Measurements from ENCODE around the gene ENAH.

Gene ENAH

DNA sequence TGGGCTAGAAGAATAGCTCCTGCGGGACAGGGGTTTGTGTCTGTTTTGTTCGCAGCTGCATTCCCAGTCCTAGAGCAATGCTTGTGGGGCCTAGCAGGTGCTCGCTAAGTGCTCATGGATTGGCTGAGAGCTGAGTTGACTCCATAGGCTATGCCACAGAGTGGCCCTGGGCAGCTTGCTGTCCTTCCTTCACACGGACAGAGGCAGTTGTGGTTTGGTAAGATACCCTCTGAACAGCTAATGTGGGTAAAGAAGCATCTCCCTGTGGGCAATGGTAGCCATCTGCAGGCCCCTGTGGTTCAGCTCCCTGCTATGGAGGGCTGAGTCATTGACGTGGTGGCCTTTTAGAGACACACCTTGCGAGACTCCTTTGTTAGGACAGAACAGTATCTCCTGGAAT, 201.6 kb downstream of the ENAH start:
- no peak for DNase-seq

DNA sequence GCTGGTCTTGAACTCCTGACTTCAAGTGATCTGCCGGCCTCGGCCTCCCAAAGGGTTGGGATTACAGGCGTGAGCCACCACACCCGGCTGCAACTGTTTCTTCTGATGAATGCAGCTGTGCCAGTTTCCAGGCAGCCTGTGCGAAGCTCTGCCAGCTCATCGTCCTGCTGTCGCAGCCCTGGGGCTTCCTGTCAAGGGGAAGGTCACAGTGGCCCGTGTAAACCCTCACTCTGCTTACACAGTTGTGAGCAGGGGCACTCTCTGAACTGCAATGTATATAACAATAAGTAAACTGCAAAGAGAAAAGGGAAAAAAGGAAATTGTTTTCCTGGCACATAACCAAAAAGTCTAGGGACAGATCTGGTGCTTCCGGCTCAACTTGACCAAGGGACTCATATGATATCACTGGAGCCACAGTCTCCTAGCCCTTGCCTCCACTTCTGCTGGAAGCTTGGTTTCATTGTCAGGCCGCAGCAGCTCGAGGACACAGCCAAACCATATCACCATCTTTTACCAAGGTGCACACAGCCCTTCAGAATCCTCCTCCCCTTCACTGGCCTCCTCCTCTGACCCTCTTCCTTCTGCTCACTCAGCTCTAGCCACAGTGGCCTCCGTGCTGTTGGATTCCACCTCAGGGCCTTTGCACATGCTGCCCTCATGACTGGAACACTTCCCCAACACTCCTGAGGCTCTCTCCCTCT, 202.3 kb downstream of the ENAH start:
- DNase-seq = peak; percentile 76 to 91 (median 86)

DNA sequence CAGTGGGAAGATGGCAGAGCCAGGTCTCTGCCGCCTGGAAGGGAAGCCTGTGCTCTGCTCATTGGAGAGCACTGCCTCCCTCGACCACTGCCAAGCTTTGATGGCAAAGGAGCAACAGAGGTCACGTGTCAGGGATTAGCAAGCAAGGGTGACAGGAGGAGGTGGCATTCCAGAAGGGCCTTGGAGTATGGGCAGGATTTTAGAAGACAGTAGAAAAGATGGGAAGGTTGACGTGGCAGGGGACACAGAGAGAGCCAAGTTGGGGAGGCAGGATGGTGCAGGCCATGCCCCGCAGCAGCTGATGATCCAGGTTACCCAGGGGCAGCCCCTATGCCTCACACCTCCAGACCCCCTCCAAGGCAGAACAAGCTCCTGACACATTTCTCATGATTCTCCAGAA, 203.1 kb downstream of the ENAH start:
- no peak for DNase-seq

DNA sequence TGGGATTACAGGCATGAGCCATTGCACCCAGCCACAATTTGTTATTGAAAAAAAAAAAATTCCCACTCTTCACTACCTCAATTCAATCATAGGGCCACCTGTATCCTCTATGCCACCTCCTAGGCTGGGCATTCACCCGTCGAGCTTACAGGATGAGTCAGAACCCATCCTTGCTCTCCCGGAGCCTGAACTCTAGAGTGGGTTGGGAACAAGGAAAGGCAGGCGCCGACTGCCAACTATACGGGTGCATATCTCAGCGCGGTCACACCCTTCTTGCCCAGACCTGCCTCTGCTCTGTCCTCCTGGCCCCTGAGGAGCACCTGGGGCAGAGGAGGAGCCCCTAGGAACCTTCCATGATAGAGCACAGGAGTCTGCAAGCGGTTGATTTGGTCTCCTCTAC, 203.7 kb downstream of the ENAH start:
- DNase-seq = no peak

DNA sequence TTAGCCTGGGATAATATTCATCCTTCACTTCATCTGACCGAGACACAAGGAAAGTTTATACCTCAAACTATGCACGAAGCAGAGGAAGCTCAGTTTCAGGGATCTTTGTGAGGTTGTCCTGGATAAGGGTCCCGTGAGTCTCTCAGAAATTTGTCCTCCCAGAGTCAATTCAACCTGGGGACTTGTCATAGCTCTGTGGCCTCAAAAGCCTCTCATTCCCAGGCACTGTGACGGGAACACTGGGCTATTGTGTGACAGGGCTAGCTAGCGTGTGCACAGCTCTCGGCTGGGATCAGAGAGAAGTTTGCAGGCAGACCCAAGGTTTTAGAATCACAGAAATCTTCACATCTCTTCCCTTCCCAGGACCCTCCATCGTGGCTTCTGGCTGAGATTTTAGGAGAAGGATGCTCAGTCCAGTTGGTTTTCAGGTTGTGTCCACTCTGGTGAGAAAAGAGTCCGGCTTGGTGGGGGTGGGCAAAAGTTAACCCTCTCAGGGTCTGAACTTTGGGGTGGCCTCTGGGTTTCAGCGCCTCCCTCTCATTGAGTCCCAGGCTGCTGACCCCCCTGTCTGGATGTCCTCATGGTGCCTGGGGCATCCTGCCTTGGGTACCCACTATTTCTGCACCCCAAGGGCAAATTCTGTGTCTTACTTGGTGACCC, 204.6 kb downstream of the ENAH start:
- DNase-seq = no peak

DNA sequence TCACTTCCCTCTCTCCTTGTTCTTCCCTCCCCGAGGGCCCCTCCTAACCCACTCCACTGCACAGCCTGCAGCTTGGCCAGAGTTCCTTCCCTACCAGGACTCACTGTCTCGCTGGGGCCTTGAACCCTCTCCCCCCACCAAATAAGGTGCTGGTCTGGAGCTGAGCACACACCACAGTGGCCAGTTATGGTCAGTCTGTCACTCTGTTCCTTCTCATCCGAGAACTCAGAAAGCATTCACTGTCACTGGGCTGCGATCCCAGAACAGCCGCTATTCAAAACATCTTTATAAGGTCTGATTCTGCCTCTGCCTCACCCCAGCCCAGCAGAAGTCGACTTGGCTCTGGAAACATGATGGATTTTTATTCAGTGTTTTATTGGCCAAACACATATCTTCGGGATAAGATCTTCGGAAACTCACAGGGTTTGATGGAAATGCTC, 205.3 kb downstream of the ENAH start:
- DNase-seq = peak in 3 of 4 experiments; percentile 36 to 52 (median 51)

DNA sequence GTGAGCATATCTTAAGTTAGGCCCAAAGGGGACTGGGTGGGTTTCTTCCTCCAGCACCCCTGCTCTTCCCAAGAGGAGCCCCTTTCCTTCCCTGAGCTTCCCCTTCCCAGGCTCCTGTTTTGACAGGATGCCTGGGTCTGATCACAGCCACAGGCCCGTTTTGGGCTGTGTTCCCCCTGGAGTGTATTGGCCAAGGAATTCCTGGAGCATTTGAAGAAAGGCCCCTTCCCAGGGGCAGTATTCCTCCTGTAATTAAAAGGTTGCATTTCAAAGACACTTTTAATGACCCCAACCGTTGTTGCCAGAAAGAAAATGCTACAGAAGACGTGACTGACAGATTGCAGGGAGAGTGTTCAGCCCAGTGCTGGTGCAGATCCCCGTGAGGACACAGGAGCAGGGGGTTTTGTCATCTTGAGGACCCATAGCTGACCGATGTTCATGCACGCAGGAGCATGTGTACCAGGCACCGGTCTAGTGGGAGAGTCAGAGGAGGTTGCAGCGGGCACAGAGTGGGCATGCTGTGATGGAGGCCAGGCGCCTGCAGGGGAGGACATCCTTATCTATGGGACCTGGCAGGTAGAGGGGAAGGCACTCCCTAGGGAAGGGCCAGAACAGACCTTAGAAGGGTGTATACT, 205.8 kb downstream of the ENAH start:
- DNase-seq = no peak

DNA sequence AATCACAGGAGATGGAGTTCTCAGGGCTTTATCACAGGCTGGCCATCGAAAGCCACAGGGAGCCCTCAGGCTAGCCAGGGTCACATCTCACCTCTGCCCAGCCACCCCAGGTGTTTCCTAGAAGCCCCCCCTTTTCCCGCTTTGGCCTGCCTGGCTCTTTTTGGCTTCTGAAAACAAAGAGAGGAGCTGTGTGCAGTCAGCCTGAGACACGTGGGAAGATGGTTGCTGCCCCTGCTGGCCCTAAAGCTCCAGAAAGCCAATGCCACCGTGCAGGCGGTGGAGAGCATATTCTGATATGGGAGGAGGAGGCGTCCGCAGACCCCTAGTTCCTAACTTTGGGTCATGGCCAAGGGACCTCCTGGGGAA, 206.3 kb downstream of the ENAH start:
- DNase-seq = no peak

DNA sequence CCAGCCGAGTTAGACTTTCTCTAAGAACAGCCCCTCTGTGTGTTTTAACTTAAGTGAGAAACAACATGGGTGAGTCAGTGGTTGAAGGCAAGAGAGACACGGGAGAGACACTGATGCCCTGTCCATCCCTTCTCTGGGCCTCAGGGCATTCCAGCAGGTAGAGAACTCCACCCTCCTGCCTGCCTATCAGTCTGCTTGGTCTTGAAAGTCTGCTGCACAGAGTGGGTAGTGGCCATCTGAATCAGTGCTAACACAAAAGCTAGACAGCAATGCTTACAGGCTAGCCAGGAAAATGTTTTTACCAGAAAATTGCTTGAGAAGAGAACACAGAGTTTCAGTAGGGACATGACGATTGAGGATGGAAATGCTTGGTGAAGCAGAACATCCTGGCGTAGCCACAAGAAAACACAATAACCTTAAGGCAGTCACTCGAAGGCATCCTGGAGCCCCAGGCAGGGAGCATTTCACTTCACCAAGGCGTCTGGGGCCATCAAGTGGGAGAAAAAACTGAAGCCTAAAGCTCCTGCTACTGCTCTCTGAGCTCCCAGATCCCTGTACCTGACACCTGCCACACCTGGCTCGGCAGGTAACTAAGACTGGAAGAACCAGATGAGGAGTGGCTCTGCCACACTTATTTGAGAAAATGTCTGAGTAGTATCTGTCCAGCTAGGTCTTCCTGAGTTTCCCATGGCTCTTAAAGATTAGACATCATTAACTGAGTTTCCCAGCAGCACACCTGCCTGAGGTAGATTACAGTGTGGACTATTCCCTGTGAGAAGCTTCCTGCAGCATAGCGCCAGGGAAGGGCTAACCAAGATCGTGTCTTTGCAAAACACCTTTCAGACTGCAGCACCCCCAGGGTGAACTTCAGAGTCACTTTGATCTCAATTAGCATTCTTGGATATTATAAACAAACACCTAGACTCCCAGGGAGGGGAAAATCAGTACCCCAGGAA, 207.0 kb downstream of the ENAH start:
- DNase-seq = no peak

DNA sequence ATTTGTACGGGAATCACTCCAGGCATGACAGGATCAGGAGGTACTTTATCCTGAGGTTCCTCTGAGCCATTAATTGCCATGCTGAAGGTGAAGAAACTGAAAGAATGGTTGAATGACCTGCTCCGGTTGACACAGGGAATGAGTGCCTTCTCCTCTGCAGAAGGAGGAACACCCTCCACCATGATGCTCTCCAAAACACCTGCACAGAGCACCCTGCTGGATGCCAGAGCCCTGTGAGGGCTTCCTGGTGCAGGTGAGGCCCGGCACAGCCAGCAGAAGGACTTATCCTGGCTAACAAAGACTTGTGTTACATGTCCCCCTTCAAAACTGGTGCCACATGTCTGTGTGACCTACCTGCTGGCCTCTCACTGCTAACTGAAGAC, 210.8 kb downstream of the ENAH start:
- no peak for DNase-seq

DNA sequence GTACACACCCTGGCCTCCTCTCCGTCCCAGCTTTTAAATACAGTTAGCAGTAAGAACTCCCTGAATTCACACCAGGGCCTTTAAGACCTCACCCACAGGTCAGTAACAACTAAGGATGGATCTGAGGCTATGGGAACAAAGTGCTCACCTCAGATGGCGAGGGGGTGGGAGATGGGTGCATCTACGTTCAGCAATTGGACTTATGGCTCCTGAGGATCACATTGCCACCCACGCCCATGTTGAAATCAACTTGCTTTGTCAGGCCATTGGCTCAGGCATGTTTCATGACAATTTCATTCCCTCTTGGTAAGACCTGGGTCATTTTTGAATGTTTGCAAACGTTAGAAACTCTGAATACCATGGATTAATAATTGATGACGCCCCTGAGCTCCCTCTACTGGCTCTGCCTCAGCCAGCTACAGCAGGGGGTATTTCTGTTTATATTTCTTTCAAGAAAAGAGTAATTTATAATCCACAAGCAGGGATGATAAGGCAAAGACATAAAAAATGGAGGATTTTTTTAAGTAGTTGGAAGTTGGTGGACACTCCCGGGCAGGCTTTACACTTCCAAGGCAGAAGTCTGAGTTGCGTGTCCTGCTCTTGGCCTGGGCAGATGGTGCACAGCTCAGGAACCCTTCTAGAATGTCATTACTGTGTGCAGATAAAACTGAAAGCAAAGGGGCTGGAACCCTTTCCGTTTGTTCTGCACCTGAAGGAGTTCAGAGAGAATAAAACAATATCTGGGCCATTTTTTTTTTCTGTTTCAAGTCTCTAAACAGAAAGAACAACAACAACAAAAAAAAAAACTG, 211.4 kb downstream of the ENAH start:
- peak; percentile 55 to 62 (median 59) for DNase-seq

DNA sequence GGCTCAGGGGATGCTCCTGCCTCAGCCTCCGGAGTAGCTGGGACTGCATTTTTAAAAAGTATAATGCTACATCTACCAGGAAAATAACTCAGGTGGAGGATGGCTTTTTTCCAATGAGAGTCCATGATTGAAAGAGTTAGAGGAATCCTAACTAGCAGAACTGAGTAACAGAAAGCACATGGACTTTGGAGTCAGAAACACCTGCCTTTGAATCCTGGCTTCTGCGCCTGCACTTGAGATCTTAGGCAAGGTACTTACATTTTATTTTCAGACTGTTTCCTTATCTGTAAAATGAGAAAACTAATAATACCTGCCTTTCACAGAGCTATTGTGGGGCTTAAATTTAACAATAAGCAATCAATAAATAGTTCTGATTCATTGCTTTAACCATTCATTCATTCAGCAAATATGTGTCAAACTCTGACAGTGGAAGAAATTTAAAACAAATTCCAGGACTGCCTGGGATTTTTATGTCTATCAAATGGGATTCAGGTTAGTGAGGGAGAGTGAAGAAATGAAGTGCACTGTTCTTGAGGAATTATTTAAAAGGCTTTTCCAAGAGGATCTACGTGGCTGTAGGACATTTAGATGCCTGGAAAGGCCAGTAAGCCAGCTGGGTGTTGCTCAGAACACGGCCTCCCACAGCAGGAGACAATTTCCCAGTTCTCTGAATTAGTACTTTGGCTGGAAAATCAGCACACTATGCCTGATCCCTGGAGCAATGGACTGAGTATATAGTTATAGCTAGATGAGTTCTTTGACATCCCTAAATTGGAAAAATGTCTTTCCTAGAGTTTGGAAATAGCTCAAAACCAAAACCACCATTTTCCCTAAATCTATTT, 212.3 kb downstream of the ENAH start:
- no peak for DNase-seq

DNA sequence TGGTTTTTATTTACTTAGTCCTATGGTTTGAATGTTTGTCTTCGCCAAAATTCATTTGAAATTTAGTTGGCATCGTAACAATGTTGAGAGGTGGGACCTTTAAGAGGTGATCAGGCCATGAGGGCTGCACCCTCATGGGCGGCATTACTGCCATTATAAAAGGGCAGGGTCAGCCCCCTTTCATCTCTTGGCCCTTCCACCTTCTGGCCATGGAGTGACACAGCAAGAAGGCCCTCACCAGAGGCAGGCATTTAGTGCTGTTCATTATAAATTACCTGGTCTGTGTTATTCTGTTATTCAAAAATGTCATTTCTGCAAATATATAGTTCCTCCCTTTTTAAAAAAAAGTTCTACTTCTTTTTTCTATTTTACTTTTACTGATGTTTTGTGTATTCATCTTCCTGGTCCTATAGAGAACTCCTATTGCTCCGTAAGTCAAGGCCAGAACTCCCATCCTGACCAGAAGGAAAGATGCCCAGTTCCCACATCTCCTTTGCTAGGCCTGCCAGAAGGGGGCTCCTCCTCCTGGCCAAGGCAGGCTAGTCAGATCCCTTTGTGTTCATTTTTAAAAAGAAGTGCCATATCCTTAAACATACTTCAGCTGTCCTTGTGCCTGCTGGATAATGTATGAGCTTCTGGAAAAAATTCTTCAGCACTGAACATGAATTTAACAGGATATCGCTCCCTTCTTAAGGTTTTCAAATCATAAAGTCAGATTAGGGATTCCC, 215.0 kb downstream of the ENAH start:
- peak; percentile 33 to 75 (median 67) for DNase-seq
